Right atrium auricular region (tissue), 2 donors: ENCODE results near the gene ZNF646. TPM values are rescaled to one million over a fixed set of nuclear protein-coding genes. Genes with fewer than 3 reads are reported as not detected.
A peak's percentile ranks its signal among the peaks of the same experiment; 100 is the strongest.
"Not testable (repeated sequence)": the region's sequence is repeated elsewhere in the genome, so short reads cannot be mapped to it uniquely, and the experiment has no call there.

Experiments
- DNase-seq: peaks from one replicate; pipeline ENCODE4 v3.0.0-alpha.2; 2019; ENCODE audit warnings: low spot score
- H3K27ac ChIP-seq, 2 donors: fragments of 200-600 bp; sonication (generic); 1 replicate in 1 of 2; 2 replicates in 1 of 2; pipeline ENCODE4 v1.5.1; 2016 to 2019
- H3K27me3 ChIP-seq, 2 donors: fragments of 200-600 bp; sonication (generic); one replicate each; pipeline versions ENCODE4 v1.5.1 to v1.6.0; 2017 to 2019
- H3K36me3 ChIP-seq: fragments of 200-600 bp; sonication (generic); one replicate; pipeline ENCODE4 v1.5.1; 2016
- H3K4me1 ChIP-seq, 2 donors: fragments of 200-600 bp; sonication (generic); one replicate each; pipeline versions ENCODE4 v1.5.1 to v1.6.0; 2017 to 2019
- H3K4me3 ChIP-seq, 2 donors: fragments of 200-600 bp; sonication (generic); 1 replicate in 1 of 2; 2 replicates in 1 of 2; pipeline ENCODE4 v1.5.1; 2017 to 2019; ENCODE audit warnings: mild to moderate bottlenecking in 1 of 2, moderate library complexity in 1 of 2
- H3K9me3 ChIP-seq, 2 donors: fragments of 200-600 bp; sonication (generic); one replicate each; pipeline ENCODE4 v1.5.1; 2019
- total RNA-seq, 2 donors: library from RNA; depleted of rRNA; stranded (reverse); fragments of >200 nt; gene quantifications; one replicate each; pipeline ENCODE4 v1.1.0, GENCODE V29; 2016
- TF ChIP-seq, protein P1 (sequence below), 2 donors: fragments of 200-600 bp; sonication (generic); IDR thresholded peaks; one replicate each; pipeline ENCODE4 v1.5.1; 2019; ENCODE audit warnings: antibody characterized with exemption in 2 of 2

ZNF646 gene
- total RNA-seq, 2 donors from 2014 or later: 6.2 to 10.8 TPM

DNA sequence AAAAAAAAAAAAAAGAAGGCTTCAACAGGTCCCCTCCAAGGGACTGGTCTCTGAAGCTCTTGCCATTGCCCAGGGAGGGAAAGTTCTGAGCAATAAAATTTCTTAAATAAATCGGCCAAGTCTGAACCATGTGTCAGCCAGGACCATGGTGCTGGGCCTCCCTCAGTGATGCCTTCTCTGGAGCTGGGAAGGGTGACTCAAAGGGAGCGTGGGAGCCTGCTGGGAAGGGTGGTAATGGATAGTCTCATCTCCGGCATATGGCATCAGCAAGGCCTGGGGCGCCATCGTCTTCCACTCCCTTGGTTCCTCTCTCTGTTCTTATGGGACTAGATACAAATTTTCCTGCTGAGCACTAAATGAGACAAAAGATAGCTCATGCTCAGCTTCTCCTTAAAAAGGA, 18.1 kb downstream of the ZNF646 start:
- H3K27me3 ChIP-seq: no peaks in the 10 kb centered on the region
- no peaks in the 10 kb centered on the region for H3K9me3 ChIP-seq
- H3K27ac ChIP-seq: no peak overlapping the region
- peaks cover 0 to 26% of the 10 kb centered on the region in 2 donors for H3K4me1 ChIP-seq
- TF ChIP-seq, protein P1, sequence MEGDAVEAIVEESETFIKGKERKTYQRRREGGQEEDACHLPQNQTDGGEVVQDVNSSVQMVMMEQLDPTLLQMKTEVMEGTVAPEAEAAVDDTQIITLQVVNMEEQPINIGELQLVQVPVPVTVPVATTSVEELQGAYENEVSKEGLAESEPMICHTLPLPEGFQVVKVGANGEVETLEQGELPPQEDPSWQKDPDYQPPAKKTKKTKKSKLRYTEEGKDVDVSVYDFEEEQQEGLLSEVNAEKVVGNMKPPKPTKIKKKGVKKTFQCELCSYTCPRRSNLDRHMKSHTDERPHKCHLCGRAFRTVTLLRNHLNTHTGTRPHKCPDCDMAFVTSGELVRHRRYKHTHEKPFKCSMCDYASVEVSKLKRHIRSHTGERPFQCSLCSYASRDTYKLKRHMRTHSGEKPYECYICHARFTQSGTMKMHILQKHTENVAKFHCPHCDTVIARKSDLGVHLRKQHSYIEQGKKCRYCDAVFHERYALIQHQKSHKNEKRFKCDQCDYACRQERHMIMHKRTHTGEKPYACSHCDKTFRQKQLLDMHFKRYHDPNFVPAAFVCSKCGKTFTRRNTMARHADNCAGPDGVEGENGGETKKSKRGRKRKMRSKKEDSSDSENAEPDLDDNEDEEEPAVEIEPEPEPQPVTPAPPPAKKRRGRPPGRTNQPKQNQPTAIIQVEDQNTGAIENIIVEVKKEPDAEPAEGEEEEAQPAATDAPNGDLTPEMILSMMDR (IDR thresholded peaks at IDR 0.05): no peak
- H3K36me3 ChIP-seq: peaks cover 15% of the 10 kb centered on the region
- DNase-seq: no peak
- no peak overlapping the region for H3K4me3 ChIP-seq

DNA sequence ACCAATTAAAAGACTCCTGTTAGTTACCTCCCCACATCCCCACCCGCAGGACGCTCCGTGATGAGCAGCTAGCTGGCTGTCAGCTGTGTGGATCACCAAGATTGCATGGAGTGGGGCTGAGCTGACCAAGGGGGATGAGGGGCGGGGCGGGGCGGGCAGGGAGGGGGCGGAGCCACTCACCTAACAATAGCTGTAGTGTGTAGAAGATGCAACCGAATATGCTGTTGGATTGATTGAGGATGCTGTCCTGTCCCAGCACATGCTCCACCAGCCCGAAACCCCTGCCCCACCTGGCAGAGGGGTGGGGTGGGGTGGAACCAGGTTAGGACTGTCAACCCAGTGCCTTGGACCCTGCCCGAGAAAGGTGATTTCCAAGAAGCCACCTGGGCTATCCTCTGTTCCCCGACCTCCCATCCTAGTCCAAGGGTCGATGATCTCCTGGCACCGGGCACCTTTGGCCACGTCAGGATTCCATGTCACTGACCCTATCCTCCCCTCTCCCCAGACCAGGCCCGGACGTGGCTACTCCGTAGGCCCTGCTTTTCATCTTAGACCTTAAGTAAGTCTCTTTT, 19.0 kb downstream of the ZNF646 start:
- Histone ChIP-seq H3K27me3 (no peaks in the 10 kb centered on the region), H3K4me1 (peaks cover 0 to 26% of the 10 kb centered on the region in 2 donors), H3K4me3 (peak overlapping the region; percentile 63 to 88), H3K27ac (peak overlapping the region in 1 of 2 donors; percentile 86), H3K9me3 (no peaks in the 10 kb centered on the region), H3K36me3 (peaks cover 15% of the 10 kb centered on the region)
- DNase-seq: no peak
- TF ChIP-seq, protein P1 (IDR thresholded peaks at IDR 0.05): no peak

DNA sequence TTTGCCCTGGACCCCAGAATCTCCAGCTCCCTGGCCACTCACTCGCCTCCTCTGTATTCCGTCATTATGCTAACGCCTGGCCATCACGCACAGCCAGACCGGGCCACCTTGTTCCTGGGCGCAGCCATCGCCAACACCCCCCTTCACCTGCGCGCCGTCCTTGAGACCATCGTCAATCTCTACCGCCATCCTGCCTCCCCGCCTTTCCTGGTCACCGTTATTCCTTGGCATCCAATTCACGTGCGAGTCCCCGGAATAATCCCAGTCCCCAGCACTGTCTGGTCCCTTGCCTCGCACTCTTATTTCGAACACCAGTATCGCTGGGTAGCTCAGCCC, 19.8 kb downstream of the ZNF646 start:
- peaks cover 15% of the 10 kb centered on the region for H3K36me3 ChIP-seq
- H3K4me3 ChIP-seq: peak overlapping the region; percentile 63 to 88
- no peak for DNase-seq
- H3K4me1 ChIP-seq: peaks cover 0 to 26% of the 10 kb centered on the region in 2 donors
- H3K27me3 ChIP-seq: no peaks in the 10 kb centered on the region
- H3K27ac ChIP-seq: peak overlapping the region; percentile 85 to 86
- H3K9me3 ChIP-seq: no peaks in the 10 kb centered on the region
- TF ChIP-seq, protein P1 (IDR thresholded peaks at IDR 0.05): no peak

DNA sequence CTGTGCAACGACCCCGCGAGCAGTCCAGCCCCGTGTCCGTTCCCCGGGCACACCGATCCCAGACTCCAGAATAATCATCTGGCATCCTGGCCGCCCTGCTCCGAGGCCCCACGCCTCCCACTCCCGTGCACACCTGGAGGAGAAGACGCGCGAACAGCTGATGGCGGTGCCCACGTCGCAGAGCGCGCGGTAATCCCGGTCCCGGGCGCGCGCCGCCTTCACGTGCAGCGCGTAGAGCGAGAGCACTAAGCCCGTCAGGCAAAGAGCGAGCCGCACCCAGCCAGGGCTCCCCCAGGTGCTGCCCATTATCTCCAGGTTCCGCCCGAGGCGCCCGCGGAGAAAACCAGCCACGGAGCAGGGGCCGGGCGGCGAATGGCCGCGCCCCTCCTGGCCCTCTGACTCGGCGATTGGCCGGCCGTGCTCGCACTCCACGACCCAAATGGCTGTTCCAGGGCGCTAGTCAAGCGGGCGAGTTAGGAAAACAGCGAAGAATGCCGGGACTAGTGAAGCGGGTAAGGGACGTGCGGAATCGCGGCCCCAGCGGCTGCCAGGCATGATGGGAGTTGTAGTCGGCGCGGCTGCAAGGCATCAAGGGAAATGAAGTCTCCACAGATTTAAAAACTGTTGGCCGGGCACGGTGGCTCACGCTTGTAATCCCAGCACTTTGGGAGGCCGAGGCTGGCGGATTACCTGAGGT, 20.4 kb downstream of the ZNF646 start, which contains the start of gene VKORC1:
TSS of gene VKORC1 (minus strand) at position 374 of the 697 bp plus-strand sequence. CDS start at position 306, 68 bp downstream.
- H3K36me3 ChIP-seq: peaks cover 12% of the 10 kb centered on the region
- peak within 1 kb of the TSS; percentile 85 to 86 for H3K27ac ChIP-seq
- no peaks in the 10 kb centered on the region for H3K9me3 ChIP-seq
- H3K4me1 ChIP-seq: peaks cover 0 to 26% of the 10 kb centered on the region in 2 donors
- H3K4me3 ChIP-seq: peak within 1 kb of the TSS; percentile 63 to 88
- H3K27me3 ChIP-seq: no peaks in the 10 kb centered on the region
- peak; percentile 98 for DNase-seq
- TF ChIP-seq, protein P1 (IDR thresholded peaks at IDR 0.05): no peak

DNA sequence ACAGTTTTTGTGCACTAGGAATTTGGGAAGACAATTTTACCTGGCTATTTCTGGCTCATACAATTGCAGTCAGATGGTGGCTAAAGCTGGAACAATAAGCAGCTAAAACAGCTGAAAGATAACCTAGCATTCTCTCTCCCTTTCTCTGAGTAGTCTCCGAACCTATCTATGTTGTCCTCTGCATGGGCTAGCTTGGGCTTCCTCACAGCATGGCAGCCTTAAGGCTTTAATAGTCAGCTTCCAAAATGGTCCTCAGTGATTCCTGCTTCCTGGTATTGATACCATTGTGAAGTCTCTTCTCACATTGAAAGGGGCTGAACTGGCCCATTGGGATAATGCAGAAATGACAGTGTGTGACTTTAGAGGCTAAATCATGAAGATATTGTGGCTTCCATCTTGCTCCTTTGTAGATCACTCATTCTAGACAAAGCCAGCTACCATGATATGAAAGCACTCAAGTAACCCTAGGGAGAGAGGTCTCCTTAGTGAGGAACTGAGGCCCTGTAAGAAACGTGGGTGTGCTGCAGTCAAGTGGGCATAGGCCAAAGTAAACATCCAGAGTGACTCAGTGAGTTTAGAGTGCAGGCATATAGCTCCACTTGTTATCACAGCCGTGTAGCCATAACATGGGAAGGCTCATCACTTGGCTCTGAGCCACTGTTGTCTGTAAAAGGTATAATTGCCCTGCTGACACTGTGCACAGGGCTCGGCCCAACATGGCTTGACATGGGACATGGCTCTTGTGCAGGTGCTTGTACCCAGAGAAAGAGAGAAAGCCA, 25.8 kb downstream of the ZNF646 start:
- DNase-seq: no peak
- Histone ChIP-seq H3K27me3 (no peaks in the 10 kb centered on the region), H3K4me3 (no peak overlapping the region), H3K4me1 (peaks cover 0 to 7% of the 10 kb centered on the region in 2 donors), H3K27ac (no peak overlapping the region), H3K9me3 (no peaks in the 10 kb centered on the region), H3K36me3 (no peaks in the 10 kb centered on the region)
- TF ChIP-seq, protein P1 (IDR thresholded peaks at IDR 0.05): no peak

DNA sequence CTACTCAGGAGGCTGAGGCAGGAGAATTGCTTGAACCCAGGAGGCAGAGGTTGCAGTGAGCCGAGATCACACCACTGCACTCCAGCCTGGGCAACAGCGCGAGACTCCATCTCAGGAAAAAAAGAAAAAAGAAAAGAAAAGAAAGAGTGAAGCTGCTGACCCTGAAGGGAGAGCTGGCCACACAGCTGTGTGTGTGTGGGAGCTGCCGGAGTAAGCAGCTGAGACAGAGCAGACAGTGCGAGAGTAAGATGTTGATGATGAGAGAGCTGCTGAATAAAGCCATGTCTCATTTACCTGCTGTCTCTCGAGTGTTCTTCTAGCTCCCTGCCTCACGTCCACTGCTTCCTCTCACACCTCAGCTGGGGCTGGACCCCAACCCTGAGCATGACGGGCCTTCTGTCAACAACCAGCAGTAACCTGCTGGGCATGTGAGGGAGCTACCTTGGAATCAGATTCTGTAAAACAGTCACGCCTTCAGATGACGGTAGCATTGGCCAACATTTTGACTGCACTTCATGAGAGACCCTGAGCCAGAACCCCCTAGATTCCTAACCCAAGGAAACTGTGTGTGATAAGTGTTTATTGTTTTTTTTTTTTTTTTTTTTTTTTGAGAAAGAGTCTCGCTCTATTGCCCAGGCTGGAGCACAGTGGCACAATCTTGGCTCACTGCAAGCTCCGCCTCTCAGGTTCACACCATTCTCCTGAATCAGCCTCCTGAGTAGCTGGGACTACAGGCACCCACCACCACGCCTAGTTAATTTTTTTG, 26.8 kb downstream of the ZNF646 start:
- not testable (repeated sequence) for DNase-seq, H3K9me3 ChIP-seq, H3K4me1 ChIP-seq, H3K27ac ChIP-seq, H3K27me3 ChIP-seq, H3K4me3 ChIP-seq, H3K36me3 ChIP-seq
